ENCODE data around the gene FBN1. TPM values are rescaled to one million over a fixed set of nuclear protein-coding genes. Genes with fewer than 3 reads are reported as not detected.

The FBN1 gene
- polyA plus RNA-seq, 1 experiment = 565 TPM

DNA sequence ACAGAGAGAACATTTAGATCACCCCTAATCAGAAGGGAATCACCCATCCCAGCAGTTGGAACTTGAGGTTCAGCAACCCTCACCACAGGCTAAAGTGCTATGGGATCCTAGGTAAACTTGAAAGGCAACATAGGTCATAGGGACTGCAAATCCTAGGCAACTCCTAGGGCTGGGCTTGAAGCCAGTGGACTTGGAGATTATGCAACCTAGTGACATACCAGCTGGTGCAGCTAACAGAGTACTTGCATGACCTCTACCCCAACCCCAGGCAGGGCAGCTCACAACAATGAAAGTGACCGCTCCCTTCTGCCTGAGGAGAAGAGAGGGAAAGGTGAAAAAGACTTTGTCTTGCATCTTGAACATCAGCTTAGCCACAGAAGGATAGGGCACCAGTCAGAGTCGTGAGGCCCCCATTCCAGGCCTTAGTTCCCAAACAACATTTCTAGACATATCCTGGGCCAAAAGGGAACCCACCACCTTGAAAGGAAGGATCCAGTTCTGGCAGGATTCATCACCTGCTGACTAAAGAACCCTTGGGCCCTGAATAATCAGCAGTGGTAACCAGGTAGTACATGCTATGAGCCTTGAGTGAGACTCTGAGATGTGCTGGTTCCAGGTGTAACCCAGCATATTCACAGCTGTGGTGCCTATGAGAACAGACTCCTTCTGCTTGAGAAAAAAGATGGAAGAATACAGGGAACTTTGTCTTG, 37.6 kb upstream of the FBN1 start:
- TF ChIP-seq, protein P1, sequence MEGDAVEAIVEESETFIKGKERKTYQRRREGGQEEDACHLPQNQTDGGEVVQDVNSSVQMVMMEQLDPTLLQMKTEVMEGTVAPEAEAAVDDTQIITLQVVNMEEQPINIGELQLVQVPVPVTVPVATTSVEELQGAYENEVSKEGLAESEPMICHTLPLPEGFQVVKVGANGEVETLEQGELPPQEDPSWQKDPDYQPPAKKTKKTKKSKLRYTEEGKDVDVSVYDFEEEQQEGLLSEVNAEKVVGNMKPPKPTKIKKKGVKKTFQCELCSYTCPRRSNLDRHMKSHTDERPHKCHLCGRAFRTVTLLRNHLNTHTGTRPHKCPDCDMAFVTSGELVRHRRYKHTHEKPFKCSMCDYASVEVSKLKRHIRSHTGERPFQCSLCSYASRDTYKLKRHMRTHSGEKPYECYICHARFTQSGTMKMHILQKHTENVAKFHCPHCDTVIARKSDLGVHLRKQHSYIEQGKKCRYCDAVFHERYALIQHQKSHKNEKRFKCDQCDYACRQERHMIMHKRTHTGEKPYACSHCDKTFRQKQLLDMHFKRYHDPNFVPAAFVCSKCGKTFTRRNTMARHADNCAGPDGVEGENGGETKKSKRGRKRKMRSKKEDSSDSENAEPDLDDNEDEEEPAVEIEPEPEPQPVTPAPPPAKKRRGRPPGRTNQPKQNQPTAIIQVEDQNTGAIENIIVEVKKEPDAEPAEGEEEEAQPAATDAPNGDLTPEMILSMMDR (IDR thresholded peaks at IDR 0.05; ENCODE audit: insufficient read depth, low read depth, low read length) = no peak
- H3K36me3 ChIP-seq (ENCODE audit: control insufficient read depth, insufficient read depth, low read length) = no peaks in the 10 kb centered on the region
- no peaks in the 10 kb centered on the region for H3K27me3 ChIP-seq (ENCODE audit: control insufficient read depth, insufficient read depth, low read length)
- ChIA-PET POLR2A (no interaction called here), CTCF (no interaction called here)
- DNase-seq (ENCODE audit: low read depth) = no peak
- H3K4me3 ChIP-seq (ENCODE audit: low read depth, low read length) = no peak overlapping the region

DNA sequence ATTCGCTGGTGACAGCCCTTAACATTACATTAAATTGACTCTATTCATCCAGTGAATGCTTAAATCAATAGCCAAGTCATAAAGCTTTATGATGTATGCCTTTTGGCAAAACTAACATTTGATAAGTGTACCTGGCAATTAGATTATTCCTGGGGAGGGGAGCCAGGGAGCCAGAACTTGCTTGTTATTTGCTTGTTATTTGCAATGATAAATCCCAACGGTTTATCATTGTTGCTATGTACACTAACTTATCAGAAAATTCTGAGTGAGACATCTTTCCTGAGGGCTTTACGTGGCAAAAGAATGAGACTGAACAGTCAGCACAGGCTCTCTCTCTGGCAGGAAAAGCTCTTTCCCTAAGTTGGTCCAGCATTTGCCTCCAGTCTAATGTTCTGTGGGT, 35.8 kb upstream of the FBN1 start:
- DNase-seq (ENCODE audit: low read depth) = no peak
- ChIA-PET POLR2A (no interaction called here), CTCF (interaction anchor here (2.6 kb wide), 1 partner anchor 11 kb away, joined by 10 read pairs; no protein-coding TSS in a partner anchor)
- Histone ChIP-seq H3K36me3 (ENCODE audit: control insufficient read depth, insufficient read depth, low read length) (no peaks in the 10 kb centered on the region), H3K27me3 (ENCODE audit: control insufficient read depth, insufficient read depth, low read length) (no peaks in the 10 kb centered on the region), H3K4me3 (ENCODE audit: low read depth, low read length) (no peak overlapping the region)
- TF ChIP-seq, protein P1 (IDR thresholded peaks at IDR 0.05; ENCODE audit: insufficient read depth, low read depth, low read length) = no peak

DNA sequence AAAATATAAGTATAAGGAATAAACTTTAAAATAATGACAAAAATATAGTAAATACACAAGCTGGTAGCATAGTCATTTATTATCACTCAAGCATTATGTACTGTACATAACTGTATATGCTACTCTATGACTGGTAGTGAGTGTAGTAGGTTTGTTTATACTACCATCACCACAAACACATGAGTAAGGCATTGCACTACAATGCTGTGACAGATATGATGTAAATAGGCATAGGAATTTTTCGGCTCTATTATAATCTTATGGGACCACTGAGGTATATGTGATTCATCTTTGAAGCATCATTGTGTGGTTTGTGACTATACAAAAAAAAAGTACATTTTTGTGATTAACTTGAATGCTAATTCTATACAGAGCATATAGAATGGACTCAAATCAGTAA, 35.3 kb upstream of the FBN1 start:
- no peak overlapping the region for H3K4me3 ChIP-seq (ENCODE audit: low read depth, low read length)
- DNase-seq (ENCODE audit: low read depth) = no peak
- POLR2A ChIA-PET = interaction anchor here (0.8 kb wide), 1 partner anchor 11 kb away, joined by 3 read pairs; no protein-coding TSS in a partner anchor
- no peaks in the 10 kb centered on the region for H3K36me3 ChIP-seq (ENCODE audit: control insufficient read depth, insufficient read depth, low read length)
- H3K27me3 ChIP-seq (ENCODE audit: control insufficient read depth, insufficient read depth, low read length) = no peaks in the 10 kb centered on the region
- CTCF ChIA-PET = interaction anchor here (0.7 to 2.6 kb wide), 2 partner anchors 11 to 43 kb away, joined by 3 to 10 read pairs; no protein-coding TSS in a partner anchor
- TF ChIP-seq, protein P1 (IDR thresholded peaks at IDR 0.05; ENCODE audit: insufficient read depth, low read depth, low read length) = no peak

DNA sequence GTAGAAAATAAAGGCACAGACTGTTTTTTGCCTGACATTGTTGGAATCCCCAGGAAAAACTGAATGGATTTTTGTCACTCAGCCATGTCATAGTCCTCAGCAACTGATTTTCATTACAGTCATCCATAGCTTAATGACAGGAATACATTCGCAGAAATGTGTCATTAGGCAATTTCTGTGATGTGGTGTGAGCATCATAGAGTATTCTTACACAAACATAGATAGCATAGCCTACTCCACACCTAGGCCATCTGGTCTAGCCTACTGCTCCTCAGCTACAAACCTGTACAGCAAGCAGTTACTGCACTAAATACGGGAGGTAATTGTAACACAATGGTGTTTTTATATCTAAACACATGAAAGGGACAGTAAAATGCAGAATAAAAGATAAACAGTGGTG, 34.4 kb upstream of the FBN1 start:
- POLR2A ChIA-PET = no interaction called here
- no peak for DNase-seq (ENCODE audit: low read depth)
- Histone ChIP-seq H3K36me3 (ENCODE audit: control insufficient read depth, insufficient read depth, low read length) (no peaks in the 10 kb centered on the region), H3K27me3 (ENCODE audit: control insufficient read depth, insufficient read depth, low read length) (no peaks in the 10 kb centered on the region), H3K4me3 (ENCODE audit: low read depth, low read length) (no peak overlapping the region)
- CTCF ChIA-PET = interaction anchor here (1.0 to 2.6 kb wide), 2 partner anchors 10 to 30 kb away, joined by 3 to 10 read pairs; no protein-coding TSS in a partner anchor
- TF ChIP-seq, protein P1 (IDR thresholded peaks at IDR 0.05; ENCODE audit: insufficient read depth, low read depth, low read length) = no peak

DNA sequence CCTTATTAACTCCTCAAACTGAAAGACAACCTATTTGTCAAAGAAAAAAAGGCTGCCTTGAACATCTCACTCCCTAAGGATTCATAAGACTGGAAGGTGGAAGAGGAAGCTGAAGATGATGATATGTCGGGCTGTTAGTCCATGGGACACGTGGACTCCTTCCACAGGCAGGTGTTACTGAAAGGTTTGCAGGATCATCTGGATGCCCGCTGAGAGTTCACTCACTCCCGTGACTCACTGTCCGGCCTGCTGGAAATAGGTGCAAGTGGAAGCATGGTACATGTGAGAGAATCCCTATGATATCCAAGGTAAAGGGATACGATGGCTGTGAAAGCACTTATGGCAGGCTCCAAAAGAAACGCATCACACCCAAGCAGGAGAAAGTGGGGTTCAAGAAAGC, 33.3 kb upstream of the FBN1 start:
- DNase-seq (ENCODE audit: low read depth) = no peak
- H3K27me3 ChIP-seq (ENCODE audit: control insufficient read depth, insufficient read depth, low read length) = no peaks in the 10 kb centered on the region
- no peak overlapping the region for H3K4me3 ChIP-seq (ENCODE audit: low read depth, low read length)
- TF ChIP-seq, protein P1 (IDR thresholded peaks at IDR 0.05; ENCODE audit: insufficient read depth, low read depth, low read length) = no peak
- POLR2A ChIA-PET = no interaction called here
- CTCF ChIA-PET = interaction anchor here (0.5 to 2.6 kb wide), 3 partner anchors 9 to 382 kb away, joined by 3 to 10 read pairs (median 3); no protein-coding TSS in a partner anchor
- no peaks in the 10 kb centered on the region for H3K36me3 ChIP-seq (ENCODE audit: control insufficient read depth, insufficient read depth, low read length)
